DND-41 (cell line): ENCODE measurements around the gene TMSB15B.
"Not testable (repeated sequence)": the region's sequence is repeated elsewhere in the genome, so short reads cannot be mapped to it uniquely, and the experiment has no call there.

Source experiments
- ATAC-seq: fragments of 200-7000 bp; cut with Tn5 transposase; 3 replicates; pipeline ENCODE4 v1.9.1; 2021; ENCODE audit warnings: low read depth; ENCODE audit not compliant: insufficient read depth
- DNase-seq: peaks from one replicate; pipeline ENCODE4 v3.0.0-alpha.2; 2020
- H2AFZ ChIP-seq: 2 replicates; pipeline ENCODE4 v1.6.0; 2012; ENCODE audit warnings: low read depth, low read length
- H3K27ac ChIP-seq: 2 replicates; pipeline ENCODE4 v1.5.1; 2012; ENCODE audit warnings: low read length, inconsistent platforms
- H3K27me3 ChIP-seq: fragments of 200-600 bp; sonication (generic); 2 replicates; pipeline ENCODE4 v1.6.0; 2012; ENCODE audit warnings: low read length, mild to moderate bottlenecking, inconsistent platforms; ENCODE audit not compliant: insufficient read depth, poor library complexity
- H3K36me3 ChIP-seq: 2 replicates; pipeline ENCODE4 v1.5.1; 2012; ENCODE audit warnings: low read length, inconsistent platforms; ENCODE audit not compliant: insufficient read depth
- H3K4me1 ChIP-seq: 2 replicates; pipeline ENCODE4 v1.5.1; 2012; ENCODE audit warnings: mild to moderate bottlenecking, low read length; ENCODE audit not compliant: insufficient read depth
- H3K4me2 ChIP-seq: 2 replicates; pipeline ENCODE4 v1.6.0; 2012; ENCODE audit warnings: mild to moderate bottlenecking, moderate library complexity, low read length, inconsistent platforms; ENCODE audit not compliant: insufficient read depth
- H3K4me3 ChIP-seq, 2 experiments: fragments of 200-600 bp in 1 of 2; shearing (Covaris generic) in 1 of 2; 2 replicates each; pipeline ENCODE4 v1.5.1; 2012 to 2016; ENCODE audit warnings: inconsistent platforms in 2 of 2, low read length in 2 of 2, mild to moderate bottlenecking in 2 of 2, low read depth in 1 of 2, moderate library complexity in 1 of 2
- H3K79me2 ChIP-seq: 2 replicates; pipeline ENCODE4 v1.6.0; 2012; ENCODE audit warnings: low read length, inconsistent platforms; ENCODE audit not compliant: insufficient read depth
- H3K9ac ChIP-seq: 2 replicates; pipeline ENCODE4 v1.6.0; 2012; ENCODE audit warnings: low read depth, mild to moderate bottlenecking, inconsistent platforms, low read length, moderate library complexity
- H3K9me3 ChIP-seq: 2 replicates; pipeline ENCODE4 v1.5.1; 2012; ENCODE audit warnings: low read length, moderate library complexity, mild to moderate bottlenecking, inconsistent platforms; ENCODE audit not compliant: insufficient read depth, severe bottlenecking
- H4K20me1 ChIP-seq: 2 replicates; pipeline ENCODE4 v1.6.0; 2012; ENCODE audit warnings: low read length; ENCODE audit not compliant: insufficient read depth
- EZH2 ChIP-seq: IDR thresholded peaks from 3 replicates; pipeline ENCODE4 v1.6.1; 2012; ENCODE audit warnings: borderline replicate concordance, low read depth, mild to moderate bottlenecking, moderate library complexity, low read length, inconsistent platforms; ENCODE audit not compliant: severe bottlenecking
- TF ChIP-seq, protein P1 (sequence below): IDR thresholded peaks from 2 replicates; pipeline ENCODE4 v1.5.1; 2012; ENCODE audit warnings: borderline replicate concordance, low read length, moderate library complexity, mild to moderate bottlenecking; ENCODE audit not compliant: poor library complexity, severe bottlenecking; ENCODE audit errors: extremely low read depth

The TMSB15B gene

DNA sequence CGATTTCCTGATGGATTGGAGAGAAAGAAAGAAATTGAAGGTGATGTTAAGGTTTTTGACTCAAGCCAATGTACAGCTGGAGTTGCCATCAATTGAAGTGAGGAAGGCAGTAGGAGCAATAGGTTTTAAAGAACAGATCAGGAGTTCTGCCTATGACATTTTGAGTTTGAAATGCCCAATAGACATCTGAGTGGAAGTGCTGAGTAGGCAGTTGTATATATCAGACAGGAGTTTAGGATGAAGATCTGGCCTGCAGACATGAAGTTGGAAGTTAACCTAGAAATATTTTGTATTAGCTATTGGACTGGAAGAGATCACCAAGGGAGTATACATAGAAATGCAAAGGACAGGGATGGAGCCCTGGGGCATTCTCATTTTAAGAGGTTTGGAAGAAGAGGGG, 12.9 kb upstream of the TMSB15B start:
- Histone ChIP-seq H3K4me2 (no peak overlapping the region), H3K9ac (no peak overlapping the region), H3K4me1 (no peaks in the 10 kb centered on the region), H3K27me3 (no peaks in the 10 kb centered on the region), H3K9me3 (no peaks in the 10 kb centered on the region), H3K36me3 (no peaks in the 10 kb centered on the region), H3K4me3 (no peak overlapping the region), H3K79me2 (0 out of 2 replicates have a peak, but pooled peaks cover 2% of the 10 kb centered on the region), H4K20me1 (no peaks in the 10 kb centered on the region), H3K27ac (no peak overlapping the region), H2AFZ (no peak overlapping the region)
- ATAC-seq: no peak
- no peak for DNase-seq
- TF ChIP-seq EZH2: no peak
- TF ChIP-seq, protein P1, sequence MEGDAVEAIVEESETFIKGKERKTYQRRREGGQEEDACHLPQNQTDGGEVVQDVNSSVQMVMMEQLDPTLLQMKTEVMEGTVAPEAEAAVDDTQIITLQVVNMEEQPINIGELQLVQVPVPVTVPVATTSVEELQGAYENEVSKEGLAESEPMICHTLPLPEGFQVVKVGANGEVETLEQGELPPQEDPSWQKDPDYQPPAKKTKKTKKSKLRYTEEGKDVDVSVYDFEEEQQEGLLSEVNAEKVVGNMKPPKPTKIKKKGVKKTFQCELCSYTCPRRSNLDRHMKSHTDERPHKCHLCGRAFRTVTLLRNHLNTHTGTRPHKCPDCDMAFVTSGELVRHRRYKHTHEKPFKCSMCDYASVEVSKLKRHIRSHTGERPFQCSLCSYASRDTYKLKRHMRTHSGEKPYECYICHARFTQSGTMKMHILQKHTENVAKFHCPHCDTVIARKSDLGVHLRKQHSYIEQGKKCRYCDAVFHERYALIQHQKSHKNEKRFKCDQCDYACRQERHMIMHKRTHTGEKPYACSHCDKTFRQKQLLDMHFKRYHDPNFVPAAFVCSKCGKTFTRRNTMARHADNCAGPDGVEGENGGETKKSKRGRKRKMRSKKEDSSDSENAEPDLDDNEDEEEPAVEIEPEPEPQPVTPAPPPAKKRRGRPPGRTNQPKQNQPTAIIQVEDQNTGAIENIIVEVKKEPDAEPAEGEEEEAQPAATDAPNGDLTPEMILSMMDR: no peak

DNA sequence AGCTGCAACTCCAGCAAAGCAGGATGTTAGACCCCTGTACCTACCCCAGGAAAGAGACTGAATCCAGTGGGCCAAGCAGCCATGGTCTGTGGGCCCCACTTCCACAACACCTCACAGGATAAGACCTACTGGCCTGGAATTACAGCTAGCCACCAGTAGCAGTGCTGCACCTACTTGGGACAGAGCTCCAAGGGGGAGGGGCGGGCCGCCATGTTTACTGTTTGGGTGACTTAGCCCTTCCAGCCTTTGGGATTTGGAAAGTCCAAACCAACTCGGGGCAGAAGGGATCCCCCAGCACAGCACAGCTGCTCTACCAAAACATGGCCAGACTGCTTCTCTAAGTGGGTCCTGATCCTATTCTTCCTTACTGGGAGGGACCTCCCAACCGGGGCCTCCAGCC, 9.1 kb upstream of the TMSB15B start:
- Histone ChIP-seq H3K27ac (no peak overlapping the region), H4K20me1 (no peaks in the 10 kb centered on the region), H3K4me3 (no peak overlapping the region), H3K36me3 (no peaks in the 10 kb centered on the region), H2AFZ (no peak overlapping the region), H3K9me3 (no peaks in the 10 kb centered on the region), H3K4me2 (no peak overlapping the region), H3K4me1 (no peaks in the 10 kb centered on the region), H3K27me3 (no peaks in the 10 kb centered on the region), H3K9ac (no peak overlapping the region), H3K79me2 (no peaks in the 10 kb centered on the region)
- ATAC-seq: no peak
- TF ChIP-seq, protein P1: no peak
- no peak for TF ChIP-seq EZH2
- no peak for DNase-seq

DNA sequence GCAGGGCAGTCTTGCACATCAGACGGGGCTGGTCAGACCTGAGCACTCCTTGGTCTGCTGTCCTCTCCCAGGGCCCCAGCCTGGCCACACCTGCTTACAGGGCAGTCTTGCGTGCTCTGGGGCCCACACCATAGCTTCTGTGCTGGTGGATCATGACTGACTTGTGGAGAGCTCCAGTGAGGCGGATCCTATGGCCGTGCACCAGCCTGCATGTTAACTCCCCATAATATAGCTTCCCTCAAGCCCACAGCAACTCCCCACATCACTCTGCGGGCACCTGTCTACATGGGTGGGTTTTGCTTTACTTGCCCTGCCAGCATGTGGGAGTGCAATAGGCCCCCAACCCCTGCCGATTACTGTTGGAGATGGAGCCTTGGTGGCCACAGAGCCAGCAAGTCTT, 8.2 kb upstream of the TMSB15B start:
- Histone ChIP-seq H4K20me1 (no peaks in the 10 kb centered on the region), H3K4me2 (no peak overlapping the region), H3K79me2 (no peaks in the 10 kb centered on the region), H3K9me3 (no peaks in the 10 kb centered on the region), H3K27ac (no peak overlapping the region), H3K4me3 (no peak overlapping the region), H3K9ac (no peak overlapping the region), H3K27me3 (no peaks in the 10 kb centered on the region), H3K4me1 (no peaks in the 10 kb centered on the region), H3K36me3 (no peaks in the 10 kb centered on the region), H2AFZ (no peak overlapping the region)
- DNase-seq (no peak), ATAC-seq (no peak)
- no peak for TF ChIP-seq EZH2
- TF ChIP-seq, protein P1: no peak

DNA sequence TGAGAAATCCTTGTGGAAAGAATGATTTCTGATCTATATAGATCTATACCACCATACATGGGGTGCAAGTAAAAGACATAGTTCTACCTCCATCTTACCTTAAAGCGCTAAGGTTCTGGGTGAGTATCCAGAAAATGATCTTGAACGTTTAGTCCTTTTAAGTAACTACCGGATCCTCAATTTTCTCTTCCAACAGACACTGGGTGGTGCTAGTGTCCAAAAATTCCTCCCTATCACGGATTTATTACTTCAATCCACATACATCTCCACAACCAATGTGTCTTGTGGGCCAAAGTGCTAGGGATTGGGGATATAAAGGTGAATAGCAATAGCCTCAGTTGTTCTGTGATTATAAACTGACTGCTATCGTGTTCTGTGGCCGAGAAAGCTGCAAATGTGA, 1.8 kb upstream of the TMSB15B start:
- H3K79me2 ChIP-seq, H3K27me3 ChIP-seq, H3K9ac ChIP-seq, H3K36me3 ChIP-seq, ATAC-seq, H2AFZ ChIP-seq, H3K4me2 ChIP-seq, DNase-seq, H3K9me3 ChIP-seq, H3K4me1 ChIP-seq, H3K4me3 ChIP-seq, H3K27ac ChIP-seq, H4K20me1 ChIP-seq: not testable (repeated sequence)

DNA sequence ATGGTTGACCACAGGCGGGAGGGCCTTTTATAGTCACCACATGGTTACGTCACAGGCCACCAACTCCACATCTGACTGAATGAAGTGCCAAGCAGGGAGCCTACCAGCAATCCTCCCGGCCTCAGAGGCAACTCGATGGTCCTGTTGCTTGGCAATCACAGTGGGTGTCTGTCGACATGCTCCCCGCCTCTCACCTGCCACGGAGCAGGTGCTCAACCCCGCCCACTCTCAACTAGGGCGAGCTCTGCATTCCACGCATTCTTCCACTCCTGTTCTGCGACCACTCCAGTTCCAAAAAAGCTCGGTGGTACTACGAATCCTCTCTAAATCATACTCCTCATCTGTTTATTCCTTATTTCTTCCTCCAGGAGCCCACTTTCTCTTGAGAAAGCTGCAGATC, 21.1 kb downstream of the TMSB15B start:
- H3K4me2 ChIP-seq, H3K9ac ChIP-seq, H3K9me3 ChIP-seq, H3K36me3 ChIP-seq, DNase-seq, H3K79me2 ChIP-seq, H4K20me1 ChIP-seq, H3K4me3 ChIP-seq, H2AFZ ChIP-seq, H3K27me3 ChIP-seq, ATAC-seq, H3K27ac ChIP-seq, H3K4me1 ChIP-seq: not testable (repeated sequence)
